Measurements from ENCODE around the gene DTNBP1.

DTNBP1 gene

DNA sequence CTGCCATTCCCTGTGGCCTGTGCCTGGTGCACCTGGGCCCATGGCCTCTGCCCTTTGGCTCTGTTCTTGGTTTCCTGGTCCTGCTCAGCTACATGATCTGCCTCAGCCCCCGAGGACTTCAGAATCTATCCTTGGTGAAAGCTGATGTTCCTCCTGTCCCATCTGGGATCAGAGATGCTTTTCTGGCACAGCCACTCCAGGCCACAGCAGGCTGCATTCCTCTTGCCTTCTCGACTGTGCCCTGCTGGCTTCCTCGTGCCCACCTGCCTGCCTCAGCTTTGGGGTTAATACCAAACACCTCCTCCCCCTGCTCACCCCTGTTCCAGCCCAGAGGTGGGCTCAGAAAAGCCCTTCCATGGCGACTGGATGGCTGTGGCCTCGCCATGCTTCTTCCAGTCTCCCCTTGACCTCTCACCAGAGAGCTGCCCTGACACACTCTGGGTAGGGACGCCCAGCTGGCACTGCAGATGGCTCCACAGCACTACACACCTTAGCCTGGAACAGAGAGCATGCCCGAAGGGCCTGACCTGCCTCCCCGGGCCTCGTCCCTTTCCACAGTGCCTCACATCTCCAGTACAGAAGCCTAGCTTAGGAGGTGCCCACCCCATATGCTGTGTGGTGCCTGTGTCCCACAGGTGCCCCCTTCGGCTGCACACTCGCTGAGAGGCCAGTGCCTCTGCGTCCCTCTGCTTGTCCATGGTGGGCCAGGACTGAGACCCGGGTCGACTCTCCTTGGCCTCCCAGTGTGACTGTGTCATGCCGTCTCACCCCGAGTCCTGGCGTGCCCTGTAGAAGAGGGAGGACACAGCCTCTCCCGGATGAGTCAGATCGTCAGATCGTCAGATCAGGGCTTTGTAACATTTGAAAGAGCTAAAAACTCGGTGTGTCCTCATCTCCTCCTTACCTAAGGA, 148.8 kb downstream of the DTNBP1 start:
- no peak for DNase-seq (ENCODE audit: low read depth)

DNA sequence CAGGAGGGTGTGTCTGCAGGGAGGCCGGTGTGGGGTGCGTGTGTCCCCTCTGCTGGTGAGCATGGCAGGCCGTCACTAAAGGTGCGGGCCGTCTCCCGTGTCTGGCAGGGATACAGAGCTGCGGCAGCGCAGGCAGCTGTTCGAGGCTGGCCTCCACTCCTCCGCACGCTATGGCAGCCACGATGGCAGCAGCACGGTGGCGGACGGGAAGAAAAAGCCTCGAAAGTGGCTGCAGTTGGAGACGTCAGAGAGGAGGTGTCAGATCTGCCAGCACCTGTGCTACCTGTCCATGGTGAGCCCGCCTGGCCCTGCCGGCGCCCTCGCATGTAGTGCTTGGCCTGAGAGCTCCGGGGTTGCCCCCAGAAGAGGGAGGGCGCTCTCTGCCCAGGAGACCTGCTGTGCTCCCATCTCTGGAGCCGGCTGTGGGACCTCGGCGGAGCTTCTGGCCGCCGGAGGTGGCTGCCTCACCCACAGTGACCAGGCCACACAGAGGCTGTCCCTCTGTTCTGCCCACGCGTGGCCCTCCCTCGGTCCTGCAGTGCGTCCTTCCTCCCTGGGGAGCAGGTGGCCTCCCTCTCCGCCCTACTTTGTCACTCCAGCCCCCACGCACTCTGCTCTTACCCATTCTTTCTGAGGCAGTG, 149.6 kb downstream of the DTNBP1 start:
- no peak for DNase-seq (ENCODE audit: low read depth)

DNA sequence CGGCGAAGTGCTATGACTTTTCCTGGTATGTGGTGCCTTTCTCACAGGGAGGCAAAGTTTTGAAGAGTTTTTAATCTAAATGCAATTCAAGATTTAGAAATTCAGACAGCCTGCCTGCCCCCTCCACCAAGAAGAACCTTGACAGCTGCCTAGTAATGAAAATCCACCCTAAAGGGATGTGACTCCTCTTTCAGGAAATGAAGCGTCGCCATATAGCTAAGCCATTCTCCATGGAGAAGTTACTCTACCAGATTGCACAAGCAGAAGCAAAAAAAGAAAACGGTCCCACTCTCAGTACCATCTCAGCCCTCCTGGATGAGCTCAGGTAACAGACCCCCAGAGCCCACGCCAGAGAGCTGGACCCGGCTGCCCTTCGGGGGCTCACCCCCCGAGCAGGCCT, 150.1 kb downstream of the DTNBP1 start:
- no peak for DNase-seq (ENCODE audit: low read depth)

DNA sequence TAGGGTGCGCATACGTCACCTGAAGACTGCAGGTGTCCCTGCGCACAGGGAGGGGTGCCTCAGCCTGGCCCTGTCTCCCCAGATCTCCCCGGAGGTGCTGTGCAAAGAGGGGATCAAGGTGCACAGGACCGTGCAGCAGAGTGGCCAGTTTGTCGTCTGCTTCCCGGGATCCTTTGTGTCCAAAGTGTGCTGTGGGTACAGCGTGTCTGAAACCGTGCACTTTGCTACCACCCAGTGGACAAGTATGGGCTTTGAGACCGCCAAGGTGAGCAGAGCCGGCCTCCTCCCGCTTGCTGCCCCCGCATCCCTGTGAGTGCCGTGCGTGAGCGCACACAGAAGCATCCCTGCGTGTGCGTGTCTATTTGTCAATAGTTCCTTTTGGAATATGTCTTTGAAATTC, 150.7 kb downstream of the DTNBP1 start:
- DNase-seq (ENCODE audit: low read depth) = no peak

DNA sequence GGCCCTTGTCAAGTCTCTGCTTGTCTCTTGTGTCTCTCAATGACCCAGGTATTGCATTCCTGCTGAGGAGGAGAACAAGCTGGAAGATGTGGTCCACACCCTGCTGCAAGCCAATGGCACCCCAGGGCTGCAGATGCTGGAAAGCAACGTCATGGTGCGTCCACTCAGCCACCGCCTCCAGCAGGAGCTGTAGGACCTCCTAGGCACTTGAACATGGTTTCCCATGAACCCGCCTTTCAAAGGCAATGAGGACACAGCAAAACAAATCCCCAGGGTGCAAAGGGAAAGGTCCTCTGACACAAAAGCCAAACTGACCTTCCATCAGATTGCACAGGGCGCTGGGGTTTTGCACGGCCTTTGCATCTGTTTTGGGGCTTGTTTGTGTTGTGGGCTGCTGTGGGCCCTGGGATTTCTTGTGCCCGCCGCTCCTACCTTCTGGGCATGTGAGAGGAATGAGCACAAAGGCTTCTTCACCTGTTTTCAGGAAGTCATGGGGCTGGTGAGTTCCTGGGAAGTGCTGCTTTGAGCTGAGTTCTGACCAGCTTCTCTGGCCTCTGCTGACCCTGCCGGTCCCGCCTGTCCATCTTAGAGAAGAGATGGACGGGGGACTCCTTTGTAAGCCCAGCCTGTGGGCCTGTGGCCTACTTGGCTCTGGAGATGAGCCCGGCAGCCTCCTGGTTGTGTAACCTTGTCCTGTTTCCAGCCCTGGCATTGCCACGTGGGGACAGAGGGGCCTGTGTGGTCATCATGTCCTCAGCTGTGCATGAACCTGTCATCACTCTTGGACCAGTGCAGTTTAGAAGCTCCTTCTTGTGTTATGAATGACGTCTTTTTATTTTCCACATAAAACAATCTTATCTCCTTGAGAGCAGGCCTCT, 151.3 kb downstream of the DTNBP1 start:
- DNase-seq (ENCODE audit: low read depth) = no peak

DNA sequence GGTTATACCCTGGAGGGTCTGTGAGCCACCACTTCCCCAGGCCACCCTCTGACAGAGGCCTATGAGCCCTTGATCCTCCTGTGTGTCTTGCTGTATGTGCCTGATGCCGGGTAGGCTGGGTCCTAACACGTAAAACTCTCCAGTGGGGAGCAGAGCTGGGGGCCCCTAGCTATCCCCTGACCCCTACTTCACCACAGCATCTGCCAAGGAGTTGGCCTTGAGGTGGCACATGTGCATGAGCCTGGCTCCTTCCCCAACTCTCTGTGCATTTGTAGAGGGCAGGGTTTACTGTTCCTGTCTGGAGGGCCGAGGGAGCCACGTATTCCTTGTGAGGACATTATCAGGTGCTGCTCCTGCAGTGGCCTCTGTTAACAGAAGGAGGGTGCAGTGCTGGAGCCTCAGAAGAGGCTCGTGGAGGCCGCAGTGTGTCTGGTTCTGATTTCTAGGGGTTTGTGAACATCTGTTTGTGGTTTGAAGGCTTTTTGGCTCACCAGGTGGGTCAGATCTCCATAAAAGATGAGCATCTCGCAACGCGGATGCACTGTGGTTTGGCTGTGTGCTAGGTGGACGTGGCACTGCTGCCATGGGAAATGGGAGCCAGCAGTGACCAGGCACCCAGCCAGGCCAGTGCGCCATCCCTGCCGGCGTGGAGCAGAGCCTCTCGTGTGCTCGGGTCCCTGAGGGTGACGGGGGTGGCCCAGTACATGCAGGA, 152.1 kb downstream of the DTNBP1 start:
- DNase-seq (ENCODE audit: low read depth) = no peak

DNA sequence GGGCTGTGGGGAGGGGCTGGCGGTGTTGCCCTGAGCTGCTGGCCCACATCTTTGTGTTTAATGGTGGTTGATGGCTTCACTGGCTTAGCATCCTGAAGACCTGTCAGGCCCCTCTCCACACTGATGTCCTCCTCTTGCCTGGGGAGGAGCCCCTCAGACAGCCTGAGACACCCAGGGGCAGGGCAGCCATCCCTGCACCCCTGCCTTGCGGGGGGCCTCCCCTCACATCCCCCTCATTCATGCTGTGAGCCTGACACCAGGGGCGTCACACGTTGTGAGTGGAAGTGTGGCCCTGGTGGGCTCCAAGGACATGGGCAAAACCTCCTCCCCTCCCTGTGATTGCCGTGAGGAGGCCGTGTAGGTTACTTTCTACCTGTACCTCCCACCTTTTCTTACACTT, 152.7 kb downstream of the DTNBP1 start:
- DNase-seq (ENCODE audit: low read depth) = no peak

DNA sequence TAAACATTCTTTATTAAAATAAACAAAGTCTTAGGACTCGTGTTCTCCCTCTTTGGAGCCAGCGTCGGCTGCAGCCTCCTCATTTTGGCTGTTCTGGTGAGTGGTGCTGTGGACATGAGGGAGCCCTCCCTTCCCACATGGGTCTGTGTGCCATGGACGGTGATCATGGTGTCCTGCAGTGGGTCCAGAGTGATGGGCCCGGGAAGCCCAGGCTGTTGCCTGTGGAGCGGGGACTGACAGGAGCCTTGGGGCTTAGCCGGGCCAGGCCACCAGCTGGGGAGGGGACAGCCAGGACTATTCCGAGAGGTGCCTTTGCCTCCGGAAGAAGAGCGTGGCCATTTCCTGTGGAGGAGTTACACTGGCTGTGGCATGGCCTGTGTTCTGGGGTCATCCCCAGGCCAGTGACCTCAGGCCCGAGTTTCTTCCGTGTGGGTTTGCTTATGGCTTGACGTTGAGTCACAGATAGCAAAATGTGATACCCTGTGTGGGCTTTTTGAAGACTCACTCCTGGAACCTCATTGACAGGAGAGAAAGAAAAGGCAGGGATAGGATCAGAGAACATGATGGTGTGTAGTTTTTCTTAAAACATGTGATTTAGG, 153.4 kb downstream of the DTNBP1 start:
- peak; percentile 45 for DNase-seq (ENCODE audit: low read depth)

DNA sequence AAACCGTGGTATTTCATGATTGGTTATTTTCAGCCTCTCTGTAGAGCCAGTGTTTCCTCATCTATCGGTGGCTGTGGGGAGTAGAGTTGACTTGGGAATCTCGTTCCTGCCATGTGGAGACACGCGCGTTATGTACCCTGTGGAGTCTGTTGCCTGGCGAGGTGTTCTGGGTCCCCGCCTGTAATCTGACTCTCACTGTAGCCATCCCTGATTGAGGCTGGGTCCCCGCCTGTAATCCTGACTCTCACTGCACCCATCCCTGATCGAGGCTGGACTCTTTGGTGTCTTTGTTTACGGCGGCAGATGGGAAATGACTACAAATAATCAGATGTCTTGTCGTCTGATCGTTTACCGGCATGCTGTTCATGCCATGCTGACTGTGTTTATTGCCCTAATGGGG, 153.9 kb downstream of the DTNBP1 start:
- no peak for DNase-seq (ENCODE audit: low read depth)

DNA sequence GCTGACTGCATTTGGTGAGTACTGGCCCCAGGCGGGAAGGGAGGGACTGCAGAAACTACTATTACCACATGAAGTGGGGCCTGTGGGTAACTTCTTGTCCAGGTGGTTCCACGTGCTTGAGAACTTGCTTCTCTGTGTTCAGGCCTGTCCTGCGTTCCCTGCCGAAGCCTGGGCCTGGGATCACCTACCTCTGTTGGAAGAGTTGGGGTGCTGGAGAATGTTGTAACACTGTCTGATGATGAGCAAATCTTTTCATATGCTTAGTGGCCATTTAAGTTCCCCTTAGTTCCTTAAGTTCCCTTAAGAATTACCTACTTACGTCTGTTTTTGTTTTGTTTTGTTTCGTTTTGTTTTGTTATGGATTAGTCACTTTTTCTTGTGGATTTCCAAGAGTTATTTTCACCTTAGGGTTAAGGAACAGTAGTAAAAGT, 154.4 kb downstream of the DTNBP1 start:
- DNase-seq (ENCODE audit: low read depth) = no peak

DNA sequence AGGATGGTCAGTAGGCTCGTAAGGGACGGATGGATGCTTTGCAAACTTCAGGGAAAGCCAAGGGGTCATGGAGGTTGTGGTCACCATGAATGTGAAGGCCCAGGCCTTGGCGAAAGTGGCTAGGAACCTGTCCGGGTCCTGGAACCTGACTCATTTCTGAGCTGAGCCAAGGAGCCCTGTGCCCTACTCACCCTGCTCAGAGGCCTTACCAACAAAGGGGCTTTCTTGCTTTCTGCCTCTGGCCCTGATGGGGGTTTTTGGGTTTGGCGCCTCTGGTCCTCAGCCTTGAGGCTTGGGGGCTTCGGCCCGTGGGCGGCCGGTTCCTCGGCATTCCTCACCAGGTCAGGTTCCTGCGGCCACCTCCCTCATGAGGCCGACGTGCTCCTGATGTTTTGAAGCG, 155.1 kb downstream of the DTNBP1 start:
- DNase-seq (ENCODE audit: low read depth) = no peak

DNA sequence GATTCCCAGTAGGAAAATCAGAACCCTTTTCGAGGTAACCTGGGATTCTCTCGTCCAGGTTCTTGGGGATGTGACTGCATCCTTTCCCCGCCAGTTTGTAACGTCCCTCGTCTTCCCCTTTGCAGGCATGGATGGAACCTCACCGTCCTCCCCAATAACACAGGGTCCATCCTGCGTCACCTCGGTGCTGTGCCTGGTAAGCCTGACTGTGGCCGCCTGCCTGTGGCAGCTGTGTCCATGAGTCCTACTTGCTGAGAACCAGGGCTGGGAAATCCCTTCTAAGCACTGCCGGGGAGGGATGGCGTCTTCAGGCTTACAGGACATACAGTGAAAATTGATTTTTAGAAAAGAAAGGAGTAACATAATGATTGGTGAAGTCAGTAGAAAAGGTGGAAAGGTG, 155.6 kb downstream of the DTNBP1 start:
- DNase-seq (ENCODE audit: low read depth) = no peak

DNA sequence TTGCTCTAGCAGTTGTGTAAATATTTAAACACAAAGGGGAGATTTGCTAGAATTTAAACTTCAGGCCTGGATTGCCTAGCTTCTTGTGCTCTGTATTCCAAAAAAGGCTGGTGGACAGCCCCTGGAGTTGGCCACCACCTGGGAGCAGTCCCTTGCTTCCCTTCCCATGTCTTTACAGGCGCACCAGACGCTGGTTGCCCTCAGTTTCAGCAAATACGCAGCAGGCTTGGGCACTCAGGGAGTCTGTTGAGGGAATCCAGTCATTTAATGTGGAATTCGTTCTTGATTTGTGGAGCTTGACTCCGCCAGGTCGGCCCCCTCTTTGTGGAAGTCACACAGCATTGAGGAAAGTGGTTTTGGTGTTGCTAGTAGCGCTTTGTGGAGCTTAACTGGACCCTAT, 156.8 kb downstream of the DTNBP1 start:
- DNase-seq (ENCODE audit: low read depth) = no peak

DNA sequence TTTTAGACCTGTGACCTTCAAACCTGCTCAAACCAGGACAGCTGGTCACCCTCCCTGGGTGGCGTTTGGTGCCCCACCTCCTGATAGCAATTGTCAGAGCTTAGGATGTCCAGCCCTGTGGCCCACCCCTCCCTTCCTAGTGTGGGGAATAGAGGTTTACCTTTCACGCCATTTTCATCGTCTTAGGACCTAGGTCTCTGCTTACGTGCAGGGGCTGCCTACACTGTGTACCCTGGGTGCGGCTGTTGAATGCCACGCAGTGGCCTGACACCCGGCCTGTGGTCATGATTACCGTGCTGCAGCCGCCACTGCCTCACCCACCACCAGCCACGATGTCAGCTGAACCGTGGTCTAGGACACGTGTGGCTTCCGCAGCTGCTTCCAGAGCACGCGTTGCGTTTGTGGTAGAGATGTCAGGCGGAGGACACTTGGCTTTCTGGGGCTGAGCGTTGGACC, 157.3 kb downstream of the DTNBP1 start:
- no peak for DNase-seq (ENCODE audit: low read depth)

DNA sequence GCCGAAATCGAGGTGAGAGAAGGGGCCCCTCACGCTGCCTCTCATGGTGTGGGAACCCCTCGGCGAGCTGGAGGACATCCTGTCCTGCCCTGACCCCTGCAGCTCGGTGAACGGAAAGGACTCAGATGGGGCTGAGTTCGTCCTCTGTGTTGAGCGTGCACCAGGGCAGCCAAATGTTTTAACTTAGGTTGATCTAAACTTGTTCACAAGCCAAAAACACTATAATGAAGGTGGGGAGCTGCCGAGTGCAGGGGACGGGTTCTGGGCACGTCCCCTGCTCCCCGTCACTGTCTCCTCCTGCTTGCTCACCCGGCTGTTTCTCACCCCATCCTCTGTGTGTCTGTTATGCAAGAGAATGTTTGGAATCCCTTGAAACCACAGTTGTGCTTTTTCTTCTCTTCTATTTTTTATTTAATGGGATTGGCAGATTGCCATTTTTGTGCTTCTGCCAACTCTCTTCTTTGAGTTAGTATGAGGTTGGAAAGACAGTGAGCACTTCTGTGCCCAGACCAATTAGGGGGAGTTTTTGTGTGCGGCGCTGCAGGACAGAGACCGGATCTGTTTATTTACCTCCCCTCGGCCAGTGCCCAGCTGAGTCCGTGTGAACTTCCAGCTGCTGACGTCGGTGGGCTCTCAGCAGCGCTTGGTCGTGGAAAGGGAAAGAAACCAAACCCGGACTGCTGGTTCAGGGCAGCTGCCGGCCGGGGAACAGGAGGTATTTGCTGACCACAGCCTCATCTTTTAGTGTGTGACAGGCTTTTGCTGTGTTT, 158.1 kb downstream of the DTNBP1 start:
- peak; percentile 96 for DNase-seq (ENCODE audit: low read depth)

DNA sequence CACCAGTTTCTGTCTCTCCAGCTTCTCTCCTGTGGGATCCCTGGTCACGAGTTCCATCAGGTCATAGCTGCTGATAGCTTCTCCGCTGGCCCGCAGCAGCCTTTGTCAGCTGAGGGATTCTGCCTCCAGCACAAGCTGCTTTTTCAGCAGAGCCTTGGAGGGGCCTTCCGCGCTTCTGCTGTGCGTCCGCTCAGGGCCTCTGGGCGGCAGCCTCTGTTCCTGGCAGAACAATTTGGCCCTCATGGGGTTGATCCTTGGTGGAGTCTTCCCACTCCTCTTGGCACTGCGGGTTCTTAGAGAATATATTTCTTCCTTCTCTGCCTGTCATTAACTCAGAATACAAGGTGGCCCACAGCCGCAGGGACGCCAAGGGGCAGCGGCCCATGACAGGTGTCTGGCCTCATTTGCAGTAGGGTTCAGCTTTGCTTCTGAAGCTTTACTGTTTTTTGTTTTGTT, 158.8 kb downstream of the DTNBP1 start:
- DNase-seq (ENCODE audit: low read depth) = no peak

DNA sequence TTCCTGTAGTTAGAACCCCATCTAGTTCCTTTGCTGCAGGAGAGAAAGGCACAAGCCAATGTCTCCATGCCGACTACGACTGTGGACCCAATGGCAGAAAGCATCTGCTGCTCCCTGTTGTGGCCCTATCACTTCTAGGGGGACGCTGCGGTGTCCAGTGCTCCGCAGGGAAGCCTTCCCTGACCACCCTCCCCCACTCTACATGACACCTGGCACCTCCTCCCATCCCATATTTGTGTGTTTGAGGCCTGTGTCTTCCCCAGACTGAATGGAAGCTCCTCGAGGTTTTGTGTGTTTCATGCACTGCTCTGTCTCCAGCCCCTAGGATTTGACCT, 159.5 kb downstream of the DTNBP1 start:
- no peak for DNase-seq (ENCODE audit: low read depth)

DNA sequence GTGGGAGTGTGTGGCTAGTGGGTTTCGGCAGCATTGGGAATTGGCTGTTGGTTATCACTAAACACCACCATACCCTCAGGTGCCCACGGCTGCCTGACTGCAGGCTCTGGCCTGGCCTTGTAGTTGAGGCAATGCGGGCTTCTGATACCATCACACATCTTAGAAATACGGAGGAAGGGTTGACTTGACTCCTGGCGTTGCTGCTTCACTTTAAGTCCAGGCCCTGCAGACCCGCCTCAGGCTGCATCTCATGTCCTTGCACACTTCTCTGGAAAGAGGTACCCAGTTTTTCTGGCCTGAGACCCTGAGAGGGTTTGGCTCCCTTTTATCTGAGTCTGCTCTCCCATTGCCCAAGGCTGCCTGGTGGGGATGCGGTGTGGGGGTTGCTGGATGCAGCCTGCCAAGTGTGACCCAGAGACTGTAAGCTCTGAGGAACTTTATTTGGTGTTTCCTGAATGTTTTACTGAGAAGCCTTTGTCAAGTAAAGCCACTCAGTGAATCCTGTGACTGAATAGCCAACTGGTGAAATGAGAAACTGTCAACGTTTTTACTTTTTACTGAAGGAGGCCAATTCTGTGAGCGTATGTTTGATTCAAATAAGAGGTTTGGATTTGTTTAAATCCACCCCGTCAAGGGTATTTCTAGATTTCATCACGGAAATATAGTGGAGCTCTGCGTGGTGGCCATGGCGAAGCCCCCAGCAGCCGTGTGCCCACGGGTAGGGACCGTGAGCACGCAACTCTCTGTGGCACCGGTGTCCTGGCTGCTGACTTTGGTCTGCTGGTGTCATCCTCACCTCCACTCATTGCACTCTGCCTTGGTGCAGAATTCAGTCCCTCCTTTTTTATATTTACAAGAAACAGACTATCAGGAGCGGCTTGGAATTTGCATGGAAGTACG, 160.1 kb downstream of the DTNBP1 start:
- no peak for DNase-seq (ENCODE audit: low read depth)

DNA sequence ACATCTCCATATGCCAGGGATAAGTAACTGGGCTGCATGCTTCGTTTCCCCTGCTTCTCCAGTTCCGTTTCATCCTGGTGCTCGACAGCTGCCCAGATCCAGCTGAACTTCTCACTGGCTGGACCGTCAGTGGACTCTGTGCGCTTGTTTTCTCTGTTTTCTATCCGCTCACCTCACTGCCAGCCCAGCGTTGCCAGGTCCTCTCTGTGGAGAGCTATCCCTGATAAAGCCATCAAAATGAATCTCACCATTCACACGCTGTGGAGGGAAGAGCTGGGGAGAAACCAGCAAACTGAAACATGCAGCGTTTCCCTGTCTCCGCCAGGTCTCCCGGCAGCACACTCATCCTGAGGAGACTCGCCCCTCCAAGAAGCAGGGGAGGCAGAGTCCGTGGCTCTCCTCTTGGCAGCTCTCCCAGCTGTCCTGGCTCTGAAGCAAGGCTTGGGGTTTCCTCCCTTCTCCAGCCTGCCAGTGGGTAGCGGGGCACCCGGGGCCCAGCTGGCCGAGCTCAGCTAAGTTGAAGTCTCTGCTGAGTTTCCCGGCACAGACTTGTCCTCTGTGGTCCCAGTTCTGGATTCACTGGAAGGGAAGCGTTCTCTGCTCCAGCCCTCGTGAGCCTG, 160.9 kb downstream of the DTNBP1 start:
- peak; percentile 80 for DNase-seq (ENCODE audit: low read depth)

Measured in iris pigment epithelial cell (primary cell).